IMR-90 (cell line): Measurements from ENCODE around the gene AXIN1. TPM values are rescaled to one million over a fixed set of nuclear protein-coding genes. Genes with fewer than 3 reads are reported as not detected.

Source experiments
- ATAC-seq: fragments of 200-7000 bp; cut with Tn5 transposase; 2 replicates; pipeline ENCODE4 v1.9.1; 2020; ENCODE audit warnings: low read depth, mild to moderate bottlenecking, moderate library complexity
- BruUV-seq: library from RNA; stranded (reverse); fragments of 400-500 nt; replicated peaks from 2 replicates; lab custom pipeline; 2021; lab: Mats Ljungman, UMichigan
- CTCF ChIA-PET: fragments of 300-600 bp; formaldehyde crosslinking; extraction: SDS; loops from one replicate; lab custom pipeline; 2021; ENCODE audit warnings: antibody characterized with exemption; lab: Yijun Ruan, JAX
- POLR2A ChIA-PET: fragments of 300-600 bp; sonication (Branson Sonifier 250); formaldehyde crosslinking; loops from one replicate; lab custom pipeline; 2022; ENCODE audit warnings: antibody characterized with exemption; ENCODE audit not compliant: unreplicated experiment; lab: Charles Lee
- DNase-seq: peaks from one replicate; pipeline ENCODE4 v3.0.0; 2013
- H2AFZ ChIP-seq: replicated peaks from 2 replicates; pipeline ENCODE3; 2013; ENCODE audit warnings: low read length, mild to moderate bottlenecking; ENCODE audit not compliant: poor library complexity
- H2AK5ac ChIP-seq: 2 replicates; pipeline ENCODE4 v1.6.1; 2013; ENCODE audit warnings: low read depth, low read length, inconsistent platforms
- H2AK9ac ChIP-seq: replicated peaks from 2 replicates; pipeline ENCODE3; 2013; ENCODE audit warnings: mild to moderate bottlenecking, low read depth, low read length, moderate library complexity; ENCODE audit not compliant: poor library complexity
- H2BK120ac ChIP-seq: 2 replicates; pipeline ENCODE4 v1.6.1; 2013; ENCODE audit warnings: low read depth, low read length, inconsistent platforms
- H2BK15ac ChIP-seq: 3 replicates; pipeline ENCODE4 v1.6.1; 2013; ENCODE audit warnings: low read depth, low read length, inconsistent platforms
- H2BK20ac ChIP-seq: 2 replicates; pipeline ENCODE4 v1.6.1; 2013; ENCODE audit warnings: low read depth, mild to moderate bottlenecking, inconsistent platforms, low read length, moderate library complexity
- H2BK5ac ChIP-seq: 2 replicates; pipeline ENCODE4 v1.6.1; 2013; ENCODE audit warnings: mild to moderate bottlenecking, low read depth, low read length, inconsistent platforms; ENCODE audit not compliant: poor library complexity, severe bottlenecking
- H3K14ac ChIP-seq: replicated peaks from 2 replicates; pipeline ENCODE4 v1.6.1; 2013; ENCODE audit warnings: low read depth, low read length, inconsistent platforms
- H3K18ac ChIP-seq: 2 replicates; pipeline ENCODE4 v1.6.1; 2013; ENCODE audit warnings: low read depth, low read length, control low read depth
- H3K23ac ChIP-seq: 2 replicates; pipeline ENCODE4 v1.6.1; 2013; ENCODE audit warnings: low read depth, low read length, inconsistent platforms
- H3K27ac ChIP-seq: 2 replicates; pipeline ENCODE4 v1.5.1; 2013; ENCODE audit warnings: mild to moderate bottlenecking, control low read depth, low read length; ENCODE audit not compliant: insufficient read depth
- H3K27me3 ChIP-seq: 2 replicates; pipeline ENCODE4 v1.6.1; 2013; ENCODE audit warnings: low read length; ENCODE audit not compliant: control insufficient read depth, insufficient read depth
- H3K36me3 ChIP-seq: 2 replicates; pipeline ENCODE4 v1.6.1; 2013; ENCODE audit warnings: low read length, mixed read lengths; ENCODE audit not compliant: control insufficient read depth, insufficient read depth
- H3K4ac ChIP-seq: 2 replicates; pipeline ENCODE4 v1.6.1; 2013; ENCODE audit warnings: low read depth, low read length, inconsistent platforms
- H3K4me1 ChIP-seq: 2 replicates; pipeline ENCODE4 v1.6.1; 2013; ENCODE audit warnings: low read length, mixed read lengths; ENCODE audit not compliant: control insufficient read depth, insufficient read depth
- H3K4me2 ChIP-seq: 2 replicates; pipeline ENCODE4 v1.6.1; 2013; ENCODE audit warnings: low read depth, mild to moderate bottlenecking, control low read depth, low read length, moderate library complexity
- H3K4me3 ChIP-seq: 2 replicates; pipeline ENCODE4 v1.5.1; 2013; ENCODE audit warnings: low read depth, mild to moderate bottlenecking, control low read depth, low read length, moderate library complexity; ENCODE audit not compliant: insufficient read depth
- H3K56ac ChIP-seq: 2 replicates; pipeline ENCODE4 v1.6.1; 2013; ENCODE audit warnings: low read length, inconsistent platforms; ENCODE audit not compliant: insufficient read depth; ENCODE audit errors: extremely low read depth
- H3K79me1 ChIP-seq, 2 experiments: 2 replicates each; pipeline ENCODE4 v1.6.1; 2013; ENCODE audit warnings: low read length in 2 of 2, inconsistent platforms in 1 of 2, low read depth in 1 of 2
- H3K9ac ChIP-seq: 2 replicates; pipeline ENCODE4 v1.6.1; 2013; ENCODE audit warnings: low read depth, low read length, control low read depth
- H3K9me1 ChIP-seq: 2 replicates; pipeline ENCODE4 v1.6.1; 2013; ENCODE audit warnings: low read length, inconsistent platforms; ENCODE audit not compliant: insufficient read depth
- H3K9me3 ChIP-seq: 2 replicates; pipeline ENCODE4 v1.6.1; 2013; ENCODE audit warnings: low read length; ENCODE audit not compliant: control insufficient read depth, insufficient read depth
- H4K20me1 ChIP-seq: 2 replicates; pipeline ENCODE4 v1.6.1; 2013; ENCODE audit warnings: low read length, inconsistent platforms; ENCODE audit not compliant: insufficient read depth
- H4K5ac ChIP-seq: 2 replicates; pipeline ENCODE4 v1.6.1; 2013; ENCODE audit warnings: mild to moderate bottlenecking, low read depth, low read length, control low read depth
- H4K8ac ChIP-seq, 2 experiments: 2 replicates each; pipeline ENCODE4 v1.6.1; 2013; ENCODE audit warnings: low read depth in 2 of 2, low read length in 2 of 2, control low read depth in 1 of 2, inconsistent platforms in 1 of 2
- H4K91ac ChIP-seq: 2 replicates; pipeline ENCODE4 v1.6.1; 2013; ENCODE audit warnings: low read depth, low read length, inconsistent platforms; ENCODE audit not compliant: insufficient read depth
- BHLHE40 ChIP-seq: fragments of 150-350 bp; IDR thresholded peaks from 2 replicates; pipeline ENCODE4 v1.6.1; 2016; ENCODE audit warnings: mild to moderate bottlenecking, low read depth, low read length
- CEBPB ChIP-seq: IDR thresholded peaks from 2 replicates; pipeline ENCODE4 v1.6.1; 2012; ENCODE audit warnings: low read depth, low read length, improper control_type of control experiment
- CHD1 ChIP-seq: IDR thresholded peaks from 2 replicates; pipeline ENCODE4 v1.6.1; 2012; ENCODE audit warnings: low read depth, low read length, improper control_type of control experiment
- FOS ChIP-seq: fragments of 150-350 bp; IDR thresholded peaks from 2 replicates; pipeline ENCODE4 v1.6.1; 2016; ENCODE audit warnings: low read depth, low read length
- MAFK ChIP-seq: IDR thresholded peaks from 2 replicates; pipeline ENCODE4 v1.6.1; 2012; ENCODE audit warnings: low read depth, low read length, improper control_type of control experiment
- MAZ ChIP-seq: IDR thresholded peaks from 2 replicates; pipeline ENCODE4 v1.6.1; 2012; ENCODE audit warnings: low read depth, mild to moderate bottlenecking, low read length, improper control_type of control experiment, moderate library complexity, borderline replicate concordance
- MXI1 ChIP-seq: IDR thresholded peaks from 2 replicates; pipeline ENCODE4 v1.6.1; 2012; ENCODE audit warnings: low read depth, mild to moderate bottlenecking, low read length, moderate library complexity, borderline replicate concordance
- NFE2L2 ChIP-seq: fragments of 150-350 bp; IDR thresholded peaks from 2 replicates; pipeline ENCODE4 v1.6.1; 2016; ENCODE audit warnings: low read depth, mild to moderate bottlenecking, low read length
- POLR2A ChIP-seq: IDR thresholded peaks from 2 replicates; pipeline ENCODE4 v1.6.1; 2012; ENCODE audit warnings: mild to moderate bottlenecking, low read depth, low read length
- RAD21 ChIP-seq: IDR thresholded peaks from 2 replicates; pipeline ENCODE4 v1.6.1; 2012; ENCODE audit warnings: low read length, improper control_type of control experiment
- RCOR1 ChIP-seq: IDR thresholded peaks from 2 replicates; pipeline ENCODE4 v1.6.1; 2012; ENCODE audit warnings: mild to moderate bottlenecking, low read length, improper control_type of control experiment; ENCODE audit not compliant: insufficient replicate concordance
- RFX5 ChIP-seq: IDR thresholded peaks from 2 replicates; pipeline ENCODE4 v1.8.0; 2012; ENCODE audit warnings: low read depth, mild to moderate bottlenecking, low read length, moderate library complexity
- SMC3 ChIP-seq: fragments of 150-350 bp; IDR thresholded peaks from 2 replicates; pipeline ENCODE4 v1.6.1; 2016; ENCODE audit warnings: low read depth, mild to moderate bottlenecking, antibody characterized with exemption, low read length, moderate library complexity
- WGBS, 2 experiments: methylation state at CpG; one replicate each; pipeline versions ENCODE4 v1.1.5 to v1.1.7; 2013; ENCODE audit warnings: missing lambda C conversion rate in 2 of 2; ENCODE audit not compliant: insufficient read length in 1 of 2; ENCODE audit errors: extremely low coverage in 2 of 2; 5-methylcytosine and 5-hydroxymethylcytosine counted together
- dilution Hi-C: fragments of 300-500 bp; cut with HindIII; formaldehyde crosslinking; loops from one replicate; pipeline ENCODE4 v1.14.3; 2018; ENCODE audit warnings: low sequenced_read_pairs; ENCODE audit not compliant: unreplicated experiment
- in situ Hi-C: fragments of 300-500 bp; cut with MboI; formaldehyde crosslinking; loops from 3 replicates; pipeline ENCODE4 v1.14.3; 2019; ENCODE audit warnings: low sequenced_read_pairs, inconsistent platforms, mixed read lengths
- intact Hi-C: fragments of 100-400 bp; cut with micrococcal nuclease; formaldehyde crosslinking; loops from 2 replicates; pipeline ENCODE4 v1.10.0; 2022
- polyA plus RNA-seq, 3 experiments: library from polyadenylated mRNA; depleted of rRNA; stranded (reverse); fragments of >200 nt; gene quantifications; 2 replicates each; pipeline ENCODE4 v1.2.3, GENCODE V29; 2012; ENCODE audit warnings: low replicate concordance in 1 of 3
- total RNA-seq: library from RNA; depleted of rRNA; stranded (reverse); fragments of >200 nt; gene quantifications from 2 replicates; pipeline ENCODE4 v1.2.3, GENCODE V29; 2012
- TF ChIP-seq, protein P1 (sequence below): conservative IDR thresholded peaks from 2 replicates; pipeline ENCODE4 v1.5.1; 2012; ENCODE audit warnings: mild to moderate bottlenecking, low read depth, low read length, improper control_type of control experiment
- TF ChIP-seq, protein P2 (sequence below): fragments of 150-350 bp; IDR thresholded peaks from 2 replicates; pipeline ENCODE4 v1.6.1; 2016; ENCODE audit warnings: low read depth, mild to moderate bottlenecking, low read length, moderate library complexity, borderline replicate concordance
- TF ChIP-seq, protein P3 (sequence below): fragments of 150-350 bp; IDR thresholded peaks from 2 replicates; pipeline ENCODE4 v1.6.1; 2017; ENCODE audit warnings: mild to moderate bottlenecking, antibody characterized with exemption, low read length, low read depth

The AXIN1 gene
- total and polyA plus RNA-seq, 2 of the 4 experiments (the other 2 are of a cell fraction) = 10.9 to 14.2 TPM

DNA sequence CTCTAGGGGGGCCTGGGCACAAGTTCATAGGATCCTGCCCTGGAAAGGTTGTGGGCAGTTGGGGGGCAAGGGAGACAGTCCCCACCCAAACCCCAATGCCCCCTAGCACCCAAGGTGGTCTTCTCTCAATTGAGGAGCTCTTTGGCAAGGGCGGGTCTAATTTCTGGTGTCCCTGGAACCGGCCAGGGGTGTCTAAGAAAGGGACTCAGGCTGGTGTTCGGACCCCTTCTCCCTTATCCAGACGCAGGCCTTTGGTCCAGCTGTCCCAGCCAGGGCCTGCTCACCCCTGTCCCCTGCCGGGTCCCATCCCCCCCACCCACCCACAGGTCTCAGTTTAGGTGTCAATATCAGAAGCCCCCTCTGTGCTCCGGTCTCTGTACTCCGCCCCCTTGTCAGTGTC, 73.0 kb downstream of the AXIN1 start:
- Histone ChIP-seq H3K14ac (no peak overlapping the region), H2BK20ac (no peak overlapping the region), H3K36me3 (no peaks in the 10 kb centered on the region), H2AK9ac (no peak overlapping the region), H2AK5ac (no peak overlapping the region), H3K9me1 (no peaks in the 10 kb centered on the region), H3K27ac (no peak overlapping the region), H2BK120ac (no peak overlapping the region), H3K23ac (no peak overlapping the region), H3K79me1 (no peaks in the 10 kb centered on the region), H4K8ac (no peak overlapping the region), H3K4me2 (no peak overlapping the region), H3K18ac (no peak overlapping the region), H3K56ac (no peak overlapping the region), H3K4ac (no peak overlapping the region), H2BK5ac (no peak overlapping the region), H4K91ac (no peak overlapping the region), H4K5ac (no peak overlapping the region), H4K20me1 (no peaks in the 10 kb centered on the region; the same call in 1 of the 2 replicates), H2BK15ac (no peak overlapping the region), H3K9ac (no peak overlapping the region), H3K4me1 (peaks cover 3% of the 10 kb centered on the region; the same call in 1 of the 2 replicates), H3K4me3 (no peak overlapping the region), H3K27me3 (peaks cover 46% of the 10 kb centered on the region), H3K9me3 (no peaks in the 10 kb centered on the region), H2AFZ (no peak overlapping the region)
- intact Hi-C loops = no loop called here
- dilution Hi-C loops = no loop called here
- no peak for DNase-seq
- WGBS, 2 experiments = 67% methylated on average over 1 of the region's 7 CpGs; no CpG with 5 or more reads in 1 of the 2 experiments
- ATAC-seq = no peak
- TF ChIP-seq, protein P1, sequence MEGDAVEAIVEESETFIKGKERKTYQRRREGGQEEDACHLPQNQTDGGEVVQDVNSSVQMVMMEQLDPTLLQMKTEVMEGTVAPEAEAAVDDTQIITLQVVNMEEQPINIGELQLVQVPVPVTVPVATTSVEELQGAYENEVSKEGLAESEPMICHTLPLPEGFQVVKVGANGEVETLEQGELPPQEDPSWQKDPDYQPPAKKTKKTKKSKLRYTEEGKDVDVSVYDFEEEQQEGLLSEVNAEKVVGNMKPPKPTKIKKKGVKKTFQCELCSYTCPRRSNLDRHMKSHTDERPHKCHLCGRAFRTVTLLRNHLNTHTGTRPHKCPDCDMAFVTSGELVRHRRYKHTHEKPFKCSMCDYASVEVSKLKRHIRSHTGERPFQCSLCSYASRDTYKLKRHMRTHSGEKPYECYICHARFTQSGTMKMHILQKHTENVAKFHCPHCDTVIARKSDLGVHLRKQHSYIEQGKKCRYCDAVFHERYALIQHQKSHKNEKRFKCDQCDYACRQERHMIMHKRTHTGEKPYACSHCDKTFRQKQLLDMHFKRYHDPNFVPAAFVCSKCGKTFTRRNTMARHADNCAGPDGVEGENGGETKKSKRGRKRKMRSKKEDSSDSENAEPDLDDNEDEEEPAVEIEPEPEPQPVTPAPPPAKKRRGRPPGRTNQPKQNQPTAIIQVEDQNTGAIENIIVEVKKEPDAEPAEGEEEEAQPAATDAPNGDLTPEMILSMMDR = no peak
- TF ChIP-seq SMC3 = no peak
- no peak for TF ChIP-seq RFX5
- no peak for TF ChIP-seq RCOR1
- no peak for TF ChIP-seq MAZ
- TF ChIP-seq MXI1 = no peak
- TF ChIP-seq RAD21 = no peak
- no peak for TF ChIP-seq BHLHE40
- no peak for TF ChIP-seq NFE2L2
- TF ChIP-seq CHD1 = no peak
- no peak for TF ChIP-seq POLR2A
- TF ChIP-seq, protein P2, sequence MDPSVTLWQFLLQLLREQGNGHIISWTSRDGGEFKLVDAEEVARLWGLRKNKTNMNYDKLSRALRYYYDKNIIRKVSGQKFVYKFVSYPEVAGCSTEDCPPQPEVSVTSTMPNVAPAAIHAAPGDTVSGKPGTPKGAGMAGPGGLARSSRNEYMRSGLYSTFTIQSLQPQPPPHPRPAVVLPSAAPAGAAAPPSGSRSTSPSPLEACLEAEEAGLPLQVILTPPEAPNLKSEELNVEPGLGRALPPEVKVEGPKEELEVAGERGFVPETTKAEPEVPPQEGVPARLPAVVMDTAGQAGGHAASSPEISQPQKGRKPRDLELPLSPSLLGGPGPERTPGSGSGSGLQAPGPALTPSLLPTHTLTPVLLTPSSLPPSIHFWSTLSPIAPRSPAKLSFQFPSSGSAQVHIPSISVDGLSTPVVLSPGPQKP = no peak
- TF ChIP-seq, protein P3, sequence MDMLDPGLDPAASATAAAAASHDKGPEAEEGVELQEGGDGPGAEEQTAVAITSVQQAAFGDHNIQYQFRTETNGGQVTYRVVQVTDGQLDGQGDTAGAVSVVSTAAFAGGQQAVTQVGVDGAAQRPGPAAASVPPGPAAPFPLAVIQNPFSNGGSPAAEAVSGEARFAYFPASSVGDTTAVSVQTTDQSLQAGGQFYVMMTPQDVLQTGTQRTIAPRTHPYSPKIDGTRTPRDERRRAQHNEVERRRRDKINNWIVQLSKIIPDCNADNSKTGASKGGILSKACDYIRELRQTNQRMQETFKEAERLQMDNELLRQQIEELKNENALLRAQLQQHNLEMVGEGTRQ = no peak
- TF ChIP-seq MAFK = no peak
- no peak for TF ChIP-seq FOS
- no peak for TF ChIP-seq CEBPB
- CTCF ChIA-PET = no interaction called here
- in situ Hi-C loops = no loop called here
- POLR2A ChIA-PET = no interaction called here
- BruUV-seq = no TSS peak
